HG02642 (cell line): ENCODE measurements around the gene GPR15LG.

Experiments used
- ATAC-seq: cut with Tn5 transposase; IDR thresholded peaks from one replicate; pipeline ENCODE4 v1.9.1; 2021; ENCODE audit warnings: mild to moderate bottlenecking; ENCODE audit not compliant: unreplicated experiment, poor library complexity

The GPR15LG gene

GRCh38 chr10:84211566-84211965 lies 38.0 kb downstream of the GPR15LG start:
- no peak for ATAC-seq

GRCh38 chr10:84212014-84212413 lies 38.4 kb downstream of the GPR15LG start:
- ATAC-seq: no peak

GRCh38 chr10:84213076-84213475 lies 39.5 kb downstream of the GPR15LG start:
- no peak for ATAC-seq

- ATAC-seq: peak; percentile 5
These were observed 40.5 kb downstream of the GPR15LG start for GRCh38 chr10:84214046-84214572.

- ATAC-seq: peak; percentile 83
These were observed 41.1 kb downstream of the GPR15LG start for GRCh38 chr10:84214612-84215235.

GRCh38 chr10:84216834-84217233 lies 43.2 kb downstream of the GPR15LG start:
- ATAC-seq: no peak

GRCh38 chr10:84217746-84218145 lies 44.1 kb downstream of the GPR15LG start:
- ATAC-seq: no peak

- no peak for ATAC-seq
These were observed 48.3 kb downstream of the GPR15LG start for GRCh38 chr10:84221916-84222315.

GRCh38 chr10:84224411-84225028 lies 50.9 kb downstream of the GPR15LG start:
- ATAC-seq: no peak

- ATAC-seq: no peak
These were observed 52.0 kb downstream of the GPR15LG start, which contains the start of gene LRIT2 for GRCh38 chr10:84225427-84226173. TSS of gene LRIT2 (minus strand) at chr10:84225544. CDS start at chr10:84225520, 24 bp downstream.

- no peak for ATAC-seq
These were observed 53.0 kb downstream of the GPR15LG start for GRCh38 chr10:84226616-84227015.

GRCh38 chr10:84227810-84228209 lies 54.2 kb downstream of the GPR15LG start:
- no peak for ATAC-seq

GRCh38 chr10:84230359-84230758 lies 56.8 kb downstream of the GPR15LG start:
- ATAC-seq: no peak

GRCh38 chr10:84232376-84232775 lies 58.8 kb downstream of the GPR15LG start:
- ATAC-seq: no peak

GRCh38 chr10:84233940-84234339 lies 60.3 kb downstream of the GPR15LG start:
- no peak for ATAC-seq

- ATAC-seq: no peak
These were observed 60.9 kb downstream of the GPR15LG start for GRCh38 chr10:84234479-84234878.
